Osteoblast (primary cell): Measurements from ENCODE around the gene LCOR. TPM values are rescaled to one million over a fixed set of nuclear protein-coding genes. Genes with fewer than 3 reads are reported as not detected.
"Not testable (repeated sequence)": the region's sequence is repeated elsewhere in the genome, so short reads cannot be mapped to it uniquely, and the experiment has no call there.

Experiments
- DNase-seq: peaks from one replicate; pipeline ENCODE4 v3.0.0; 2011; ENCODE audit warnings: low spot score, mixed read lengths; ENCODE audit not compliant: insufficient read length; ENCODE audit errors: missing footprints
- H2AFZ ChIP-seq: 2 replicates; pipeline ENCODE4 v1.6.0; 2011; ENCODE audit warnings: mild to moderate bottlenecking, low read length
- H3K27ac ChIP-seq: 2 replicates; pipeline ENCODE4 v1.5.1; 2011; ENCODE audit warnings: mild to moderate bottlenecking, low read depth, low read length, moderate library complexity
- H3K27me3 ChIP-seq: 2 replicates; pipeline ENCODE4 v1.6.0; 2012; ENCODE audit warnings: mild to moderate bottlenecking, control low read depth, inconsistent platforms, low read length, moderate library complexity; ENCODE audit not compliant: insufficient read depth
- H3K36me3 ChIP-seq: 2 replicates; pipeline ENCODE4 v1.5.1; 2011; ENCODE audit warnings: mild to moderate bottlenecking, low read length, control low read depth, moderate library complexity; ENCODE audit not compliant: insufficient read depth
- H3K4me1 ChIP-seq: 2 replicates; pipeline ENCODE4 v1.5.1; 2011; ENCODE audit warnings: mild to moderate bottlenecking, low read length, control low read depth, moderate library complexity; ENCODE audit not compliant: insufficient read depth
- H3K4me2 ChIP-seq: 2 replicates; pipeline ENCODE4 v1.6.0; 2011; ENCODE audit warnings: mild to moderate bottlenecking, low read length; ENCODE audit not compliant: insufficient read depth
- H3K4me3 ChIP-seq: fragments of 200-600 bp; sonication (generic); 3 replicates; pipeline ENCODE4 v1.5.1; 2012; ENCODE audit warnings: mild to moderate bottlenecking, low read length, inconsistent platforms; ENCODE audit not compliant: insufficient read depth
- H3K79me2 ChIP-seq: 2 replicates; pipeline ENCODE4 v1.6.0; 2012; ENCODE audit warnings: mild to moderate bottlenecking, low read length, control low read depth, inconsistent platforms; ENCODE audit not compliant: insufficient read depth
- H3K9me3 ChIP-seq: 2 replicates; pipeline ENCODE4 v1.5.1; 2011; ENCODE audit warnings: low read depth, low read length, control low read depth
- H4K20me1 ChIP-seq: 2 replicates; pipeline ENCODE4 v1.6.0; 2012; ENCODE audit warnings: mild to moderate bottlenecking, low read length, control low read depth; ENCODE audit not compliant: insufficient read depth
- total RNA-seq: library from RNA; depleted of rRNA; stranded (reverse); fragments of >200 nt; gene quantifications from 2 replicates; pipeline ENCODE4 v1.2.3, GENCODE V29; 2012
- TF ChIP-seq, protein P1 (sequence below): IDR thresholded peaks from 2 replicates; pipeline ENCODE4 v1.5.1; 2011; ENCODE audit warnings: mild to moderate bottlenecking, low read depth, low read length, moderate library complexity; ENCODE audit errors: extremely low read depth

The LCOR gene
- total RNA-seq, 1 donor, result 19.2 TPM

DNA sequence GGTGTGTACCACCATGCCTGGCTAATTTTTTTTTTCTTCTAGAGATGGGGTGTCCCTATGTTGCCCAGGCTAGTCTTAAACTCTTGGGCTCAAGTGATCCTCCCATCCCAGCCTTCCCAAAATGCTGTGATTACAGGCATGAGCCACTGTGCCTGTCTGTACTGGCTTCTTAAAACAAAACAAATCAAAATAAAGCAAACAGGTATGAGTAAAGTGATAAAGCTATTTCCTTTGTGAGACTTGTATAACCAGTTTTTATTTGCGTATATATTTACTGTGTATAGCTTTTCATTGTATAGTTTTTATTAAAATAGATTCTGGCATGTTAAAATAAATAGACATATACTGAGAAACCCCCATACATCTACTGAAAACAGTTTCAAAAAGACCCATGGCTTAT, 14.3 kb downstream of the LCOR start:
- Histone ChIP-seq H3K4me1 (peaks cover 18% of the 10 kb centered on the region), H4K20me1 (peaks cover 64% of the 10 kb centered on the region)

DNA sequence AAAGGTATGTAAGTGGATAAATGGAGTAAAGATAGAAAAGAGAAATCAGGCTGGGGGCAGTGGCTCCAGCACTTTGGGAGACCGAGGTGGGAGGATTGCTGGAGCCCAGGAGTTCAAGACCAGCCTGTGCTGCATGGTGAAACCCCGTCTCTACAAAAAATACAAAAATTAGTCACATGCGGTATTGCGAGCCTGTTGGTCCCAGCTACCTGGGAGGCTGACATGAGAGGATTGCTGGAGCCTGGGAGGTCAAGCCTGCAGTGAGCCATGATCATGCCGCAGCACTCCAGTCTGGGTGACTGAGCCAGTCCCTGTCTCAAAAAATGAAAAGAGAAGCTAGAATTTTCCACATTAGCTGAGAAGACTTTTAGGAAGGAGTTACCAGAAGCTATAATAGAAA, 14.8 kb downstream of the LCOR start:
- Histone ChIP-seq H3K36me3 (no peaks in the 10 kb centered on the region), H3K4me1 (peaks cover 22% of the 10 kb centered on the region), H4K20me1 (peaks cover 69% of the 10 kb centered on the region), H3K27me3 (no peaks in the 10 kb centered on the region), H3K79me2 (peaks cover 91% of the 10 kb centered on the region), H3K9me3 (no peaks in the 10 kb centered on the region), H2AFZ (no peak overlapping the region), H3K4me3 (no peak overlapping the region), H3K4me2 (no peak overlapping the region), H3K27ac (no peak overlapping the region)
- TF ChIP-seq, protein P1, sequence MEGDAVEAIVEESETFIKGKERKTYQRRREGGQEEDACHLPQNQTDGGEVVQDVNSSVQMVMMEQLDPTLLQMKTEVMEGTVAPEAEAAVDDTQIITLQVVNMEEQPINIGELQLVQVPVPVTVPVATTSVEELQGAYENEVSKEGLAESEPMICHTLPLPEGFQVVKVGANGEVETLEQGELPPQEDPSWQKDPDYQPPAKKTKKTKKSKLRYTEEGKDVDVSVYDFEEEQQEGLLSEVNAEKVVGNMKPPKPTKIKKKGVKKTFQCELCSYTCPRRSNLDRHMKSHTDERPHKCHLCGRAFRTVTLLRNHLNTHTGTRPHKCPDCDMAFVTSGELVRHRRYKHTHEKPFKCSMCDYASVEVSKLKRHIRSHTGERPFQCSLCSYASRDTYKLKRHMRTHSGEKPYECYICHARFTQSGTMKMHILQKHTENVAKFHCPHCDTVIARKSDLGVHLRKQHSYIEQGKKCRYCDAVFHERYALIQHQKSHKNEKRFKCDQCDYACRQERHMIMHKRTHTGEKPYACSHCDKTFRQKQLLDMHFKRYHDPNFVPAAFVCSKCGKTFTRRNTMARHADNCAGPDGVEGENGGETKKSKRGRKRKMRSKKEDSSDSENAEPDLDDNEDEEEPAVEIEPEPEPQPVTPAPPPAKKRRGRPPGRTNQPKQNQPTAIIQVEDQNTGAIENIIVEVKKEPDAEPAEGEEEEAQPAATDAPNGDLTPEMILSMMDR, result no peak
- no peak for DNase-seq

More for the DNA sequence above, 14.3 kb downstream of the LCOR start:
- H3K4me2 ChIP-seq, result no peak overlapping the region
- no peaks in the 10 kb centered on the region for H3K9me3 ChIP-seq
- H2AFZ ChIP-seq, result no peak overlapping the region
- no peaks in the 10 kb centered on the region for H3K27me3 ChIP-seq
- peaks cover 91% of the 10 kb centered on the region for H3K79me2 ChIP-seq
- no peak overlapping the region for H3K4me3 ChIP-seq
- TF ChIP-seq, protein P1, result no peak
- no peak overlapping the region for H3K27ac ChIP-seq
- no peak for DNase-seq
- H3K36me3 ChIP-seq, result no peaks in the 10 kb centered on the region

DNA sequence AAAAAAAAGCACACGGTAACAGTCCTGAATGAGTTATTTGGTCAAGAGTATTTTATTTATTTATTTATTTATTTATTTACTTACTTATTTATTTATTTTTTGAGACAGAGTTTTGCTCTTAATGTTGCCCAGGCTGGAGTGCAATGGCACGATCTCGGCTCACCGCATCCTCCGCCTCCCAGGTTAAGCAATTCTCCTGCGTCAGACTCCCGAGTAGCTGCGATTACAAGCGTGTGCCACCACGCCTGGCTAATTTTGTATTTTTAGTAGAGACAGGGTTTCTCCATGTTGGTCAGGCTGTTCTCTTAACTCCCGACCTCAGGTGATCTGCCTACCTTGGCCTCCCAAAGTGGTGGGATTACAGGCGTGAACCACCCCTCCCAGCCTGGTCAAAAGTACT, 15.3 kb downstream of the LCOR start:
- H3K79me2 ChIP-seq, result peaks cover 91% of the 10 kb centered on the region
- DNase-seq, H3K4me2 ChIP-seq, H3K27ac ChIP-seq, H3K27me3 ChIP-seq, H2AFZ ChIP-seq, H3K9me3 ChIP-seq, H3K4me3 ChIP-seq, H3K36me3 ChIP-seq: not testable (repeated sequence)
- peaks cover 70% of the 10 kb centered on the region for H4K20me1 ChIP-seq
- peaks cover 22% of the 10 kb centered on the region for H3K4me1 ChIP-seq

DNA sequence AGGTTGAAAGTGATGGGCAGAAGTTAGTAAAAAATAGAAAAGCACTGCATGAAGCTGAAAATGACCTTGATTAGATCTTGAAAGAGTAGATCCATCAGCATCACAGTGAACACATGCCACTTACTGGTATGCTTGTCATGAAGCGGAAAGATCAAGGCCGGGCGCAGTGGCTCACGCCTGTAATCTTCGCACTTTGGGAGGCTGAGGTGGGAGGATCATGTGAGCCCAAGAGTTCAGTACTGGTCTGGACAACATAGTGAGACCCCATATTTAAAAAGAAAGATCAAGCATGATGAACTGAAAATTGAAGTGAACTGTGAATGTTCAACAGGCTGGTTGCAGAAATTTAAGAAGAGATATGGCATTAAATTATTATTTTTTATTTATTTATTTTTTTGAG, 18.0 kb downstream of the LCOR start:
- no peak overlapping the region for H3K4me3 ChIP-seq
- no peaks in the 10 kb centered on the region for H3K36me3 ChIP-seq
- TF ChIP-seq, protein P1, result no peak
- no peak for DNase-seq
- H3K27ac ChIP-seq, result peak overlapping the region; percentile 75
- no peak overlapping the region for H2AFZ ChIP-seq
- no peaks in the 10 kb centered on the region for H3K27me3 ChIP-seq
- peaks cover 91% of the 10 kb centered on the region for H3K79me2 ChIP-seq
- H3K4me1 ChIP-seq, result peaks cover 22% of the 10 kb centered on the region
- peaks cover 65% of the 10 kb centered on the region for H4K20me1 ChIP-seq
- H3K4me2 ChIP-seq, result no peak overlapping the region
- no peaks in the 10 kb centered on the region for H3K9me3 ChIP-seq
